PC-9 (cell line): Measurements from ENCODE around the gene CLBA1.

Experiments used
- EZH2 ChIP-seq: fragments of 200-600 bp; sonication (generic); IDR thresholded peaks from 2 replicates; pipeline ENCODE4 v1.8.0; 2017; ENCODE audit warnings: antibody characterized with exemption, low read depth
- TF ChIP-seq, protein P1 (sequence below): fragments of 200-600 bp; sonication (generic); conservative IDR thresholded peaks from 2 replicates; pipeline ENCODE4 v1.6.1; 2017; ENCODE audit warnings: mixed run types, antibody characterized with exemption, mild to moderate bottlenecking, moderate library complexity

GRCh38 chr14:104935955-104936354 is 49.6 kb upstream of the CLBA1 start:
- TF ChIP-seq, protein P1, sequence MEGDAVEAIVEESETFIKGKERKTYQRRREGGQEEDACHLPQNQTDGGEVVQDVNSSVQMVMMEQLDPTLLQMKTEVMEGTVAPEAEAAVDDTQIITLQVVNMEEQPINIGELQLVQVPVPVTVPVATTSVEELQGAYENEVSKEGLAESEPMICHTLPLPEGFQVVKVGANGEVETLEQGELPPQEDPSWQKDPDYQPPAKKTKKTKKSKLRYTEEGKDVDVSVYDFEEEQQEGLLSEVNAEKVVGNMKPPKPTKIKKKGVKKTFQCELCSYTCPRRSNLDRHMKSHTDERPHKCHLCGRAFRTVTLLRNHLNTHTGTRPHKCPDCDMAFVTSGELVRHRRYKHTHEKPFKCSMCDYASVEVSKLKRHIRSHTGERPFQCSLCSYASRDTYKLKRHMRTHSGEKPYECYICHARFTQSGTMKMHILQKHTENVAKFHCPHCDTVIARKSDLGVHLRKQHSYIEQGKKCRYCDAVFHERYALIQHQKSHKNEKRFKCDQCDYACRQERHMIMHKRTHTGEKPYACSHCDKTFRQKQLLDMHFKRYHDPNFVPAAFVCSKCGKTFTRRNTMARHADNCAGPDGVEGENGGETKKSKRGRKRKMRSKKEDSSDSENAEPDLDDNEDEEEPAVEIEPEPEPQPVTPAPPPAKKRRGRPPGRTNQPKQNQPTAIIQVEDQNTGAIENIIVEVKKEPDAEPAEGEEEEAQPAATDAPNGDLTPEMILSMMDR, result no peak
- TF ChIP-seq EZH2, result no peak
